Measurements from ENCODE around the gene SPG7. TPM values are rescaled to one million over a fixed set of nuclear protein-coding genes. Genes with fewer than 3 reads are reported as not detected.

SPG7 gene
- polyA plus RNA-seq, 1 donor from 2014 or later: 216 TPM

GRCh38 chr16:89489898-89490438 lies 18.2 kb upstream of the SPG7 start:
- Histone ChIP-seq H3K27ac (ENCODE audit: low read length) (peak overlapping the region; percentile 89), H3F3A (ENCODE audit: insufficient read depth, low read length, poor library complexity, severe bottlenecking) (peaks cover 3% of the 10 kb centered on the region), H3K36me3 (ENCODE audit: insufficient read depth, low read length) (no peaks in the 10 kb centered on the region), H3K9me3 (ENCODE audit: low read length) (no peaks in the 10 kb centered on the region), H3K9ac (ENCODE audit: low read length) (peak overlapping the region; percentile 89), H2AFZ (ENCODE audit: low read depth, low read length) (no peak overlapping the region), H4K20me1 (ENCODE audit: insufficient read depth) (peaks cover 7% of the 10 kb centered on the region), H3K4me2 (ENCODE audit: low read length) (no peak overlapping the region), H3K4me3 (ENCODE audit: low read length) (peak overlapping the region; percentile 78), H3K9me2 (ENCODE audit: insufficient read depth, low read length) (no peaks in the 10 kb centered on the region), H3K27me3 (ENCODE audit: insufficient read depth, low read depth, low read length) (no peaks in the 10 kb centered on the region), H3K79me2 (replicated peaks; ENCODE audit: insufficient read depth, low read length) (peaks cover 53% of the 10 kb centered on the region)
- TF ChIP-seq CTCF (IDR thresholded peaks at IDR 0.05; ENCODE audit: poor library complexity, severe bottlenecking): no peak
- no peak for TF ChIP-seq SMC3 (conservative IDR thresholded peaks at IDR 0.05; ENCODE audit: poor library complexity)
- TF ChIP-seq EP300 (conservative IDR thresholded peaks at IDR 0.05; ENCODE audit: poor library complexity, severe bottlenecking): no peak
- TF ChIP-seq RAD21 (conservative IDR thresholded peaks at IDR 0.05): no peak
- TF ChIP-seq POLR2AphosphoS5 (IDR thresholded peaks at IDR 0.05): no peak
- TF ChIP-seq EZH2 (IDR thresholded peaks at IDR 0.05; ENCODE audit: borderline replicate concordance, insufficient read depth, low read length, poor library complexity, severe bottlenecking): no peak
- no peak for TF ChIP-seq REST (IDR thresholded peaks at IDR 0.05; ENCODE audit: borderline replicate concordance)
- no peak for TF ChIP-seq TAF1 (IDR thresholded peaks at IDR 0.05; ENCODE audit: low read depth)
- no peak for TF ChIP-seq MXI1 (conservative IDR thresholded peaks at IDR 0.05; ENCODE audit: poor library complexity, severe bottlenecking)

- peaks cover 7% of the 10 kb centered on the region for H4K20me1 ChIP-seq (ENCODE audit: insufficient read depth)
- peak within 1 kb of the TSS; percentile 89 for H3K27ac ChIP-seq (ENCODE audit: low read length)
- H3K4me3 ChIP-seq (ENCODE audit: low read length): peak within 1 kb of the TSS; percentile 78
- no peaks in the 10 kb centered on the region for H3K9me2 ChIP-seq (ENCODE audit: insufficient read depth, low read length)
- H3K4me2 ChIP-seq (ENCODE audit: low read length): peak within 1 kb of the TSS; percentile 83
- no peaks in the 10 kb centered on the region for H3K36me3 ChIP-seq (ENCODE audit: insufficient read depth, low read length)
- peak within 1 kb of the TSS; percentile 17 for H2AFZ ChIP-seq (ENCODE audit: low read depth, low read length)
- H3K79me2 ChIP-seq (replicated peaks; ENCODE audit: insufficient read depth, low read length): peaks cover 47% of the 10 kb centered on the region
- TF ChIP-seq RAD21 (conservative IDR thresholded peaks at IDR 0.05) (peak; percentile 44), MXI1 (conservative IDR thresholded peaks at IDR 0.05; ENCODE audit: poor library complexity, severe bottlenecking) (peak; percentile 86), POLR2AphosphoS5 (IDR thresholded peaks at IDR 0.05) (peak; percentile 88), CTCF (IDR thresholded peaks at IDR 0.05; ENCODE audit: poor library complexity, severe bottlenecking) (peak; percentile 42), EP300 (conservative IDR thresholded peaks at IDR 0.05; ENCODE audit: poor library complexity, severe bottlenecking) (no peak), SMC3 (conservative IDR thresholded peaks at IDR 0.05; ENCODE audit: poor library complexity) (peak; percentile 21), TAF1 (IDR thresholded peaks at IDR 0.05; ENCODE audit: low read depth) (peak; percentile 94), EZH2 (IDR thresholded peaks at IDR 0.05; ENCODE audit: borderline replicate concordance, insufficient read depth, low read length, poor library complexity, severe bottlenecking) (no peak), REST (IDR thresholded peaks at IDR 0.05; ENCODE audit: borderline replicate concordance) (no peak)
- peak within 1 kb of the TSS; percentile 89 for H3K9ac ChIP-seq (ENCODE audit: low read length)
- H3K27me3 ChIP-seq (ENCODE audit: insufficient read depth, low read depth, low read length): no peaks in the 10 kb centered on the region
- H3F3A ChIP-seq (ENCODE audit: insufficient read depth, low read length, poor library complexity, severe bottlenecking): peaks cover 3% of the 10 kb centered on the region
- no peaks in the 10 kb centered on the region for H3K9me3 ChIP-seq (ENCODE audit: low read length)
These were observed 17.6 kb upstream of the SPG7 start, which contains the start of gene ANKRD11 for GRCh38 chr16:89490439-89491237. ANKRD11 (minus strand) TSS chr16:89490561; CDS start chr16:89317019, 173,542 bp downstream.

Measured in neural cell (in vitro differentiated cells).